GM19468 (cell line): Measurements from ENCODE around the gene SHISA8.
"Not testable (repeated sequence)": the region's sequence is repeated elsewhere in the genome, so short reads cannot be mapped to it uniquely, and the experiment has no call there.

Source experiments
- ATAC-seq: cut with Tn5 transposase; IDR thresholded peaks from one replicate; pipeline ENCODE4 v1.9.1; 2021; ENCODE audit warnings: mild to moderate bottlenecking, moderate library complexity, moderate number of reproducible peaks; ENCODE audit not compliant: unreplicated experiment; ENCODE audit errors: extremely low read depth

The SHISA8 gene

DNA sequence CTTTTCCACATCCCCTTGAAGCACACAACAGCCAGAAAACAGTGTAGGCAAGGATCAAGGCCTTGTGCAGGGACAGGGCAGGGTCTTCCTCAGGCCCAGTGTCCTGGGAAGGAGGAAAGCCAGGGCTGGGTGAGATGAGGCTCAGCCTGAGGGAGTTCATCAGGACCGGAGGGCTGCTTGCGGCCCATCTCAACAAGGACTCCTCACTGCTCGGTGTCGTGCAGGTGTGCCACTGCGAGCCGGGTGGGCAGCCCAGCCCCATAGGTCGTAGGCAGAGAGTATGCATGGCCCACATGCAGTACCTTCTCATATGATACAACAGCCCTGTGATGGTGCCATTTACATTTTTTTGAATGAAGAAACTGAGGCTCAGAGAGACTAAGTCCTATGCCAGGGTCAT lies 12.9 kb downstream of the SHISA8 start:
- no peak for ATAC-seq

DNA sequence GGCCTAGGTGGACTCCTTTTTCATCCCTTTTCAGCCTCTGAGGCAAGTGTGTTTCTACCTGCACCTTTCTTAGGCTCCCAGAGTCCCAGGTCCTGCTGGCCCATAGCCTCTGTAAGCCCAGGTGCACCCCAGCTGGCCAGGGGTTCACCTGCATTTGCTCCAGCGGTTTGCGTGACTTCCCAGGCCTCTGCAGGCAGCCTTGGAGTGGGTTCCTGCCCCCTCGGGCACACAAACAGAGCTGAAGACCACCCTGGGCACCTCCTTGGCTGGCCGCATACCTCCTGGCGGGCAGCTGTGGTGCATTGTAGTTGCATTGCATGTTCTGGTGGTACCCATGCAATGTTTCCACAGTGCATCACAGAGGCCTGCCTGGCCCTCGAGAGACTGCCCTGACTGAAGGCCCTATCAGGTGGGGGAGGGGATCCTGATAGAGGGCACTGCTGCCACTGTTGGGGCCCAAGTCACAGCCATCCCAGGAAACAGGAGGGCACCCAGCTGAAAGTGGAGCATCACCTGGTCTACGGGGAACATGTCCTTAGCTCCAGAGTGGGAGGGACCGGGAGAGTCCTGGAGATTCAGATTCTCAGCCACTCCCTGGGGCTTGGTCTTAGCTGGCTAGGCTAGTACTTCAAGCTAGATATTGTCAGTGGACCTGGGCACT lies 14.1 kb downstream of the SHISA8 start:
- ATAC-seq, result no peak

- no peak for ATAC-seq
Measured at GRCh38 chr22:41899992-41900651, 14.8 kb downstream of the SHISA8 start.

DNA sequence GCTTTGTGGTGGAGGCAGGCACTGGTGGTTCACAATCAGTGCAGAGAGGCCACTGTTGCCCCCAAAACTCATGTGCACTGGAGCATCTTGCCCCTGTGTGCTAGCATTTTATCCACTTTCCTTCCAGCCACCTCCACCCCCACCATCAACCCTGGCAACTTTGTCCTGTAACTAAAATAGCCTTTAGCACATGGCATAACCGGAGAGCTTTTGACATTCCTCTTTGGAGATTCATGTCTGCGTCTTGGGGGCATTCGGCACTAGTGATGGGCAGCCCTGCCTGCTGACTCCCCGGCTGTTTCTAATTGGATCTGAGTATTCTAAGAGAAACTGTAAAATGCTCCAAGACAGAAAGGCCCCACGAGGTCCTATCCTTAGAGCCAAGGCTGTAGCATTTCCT lies 15.8 kb downstream of the SHISA8 start:
- no peak for ATAC-seq

- no peak for ATAC-seq
Measured at GRCh38 chr22:41898645-41899044, 16.2 kb downstream of the SHISA8 start.

- ATAC-seq, result no peak
Measured at GRCh38 chr22:41893591-41894375, 21.1 kb downstream of the SHISA8 start.

- no peak for ATAC-seq
Measured at GRCh38 chr22:41892721-41893120, 22.2 kb downstream of the SHISA8 start.

DNA sequence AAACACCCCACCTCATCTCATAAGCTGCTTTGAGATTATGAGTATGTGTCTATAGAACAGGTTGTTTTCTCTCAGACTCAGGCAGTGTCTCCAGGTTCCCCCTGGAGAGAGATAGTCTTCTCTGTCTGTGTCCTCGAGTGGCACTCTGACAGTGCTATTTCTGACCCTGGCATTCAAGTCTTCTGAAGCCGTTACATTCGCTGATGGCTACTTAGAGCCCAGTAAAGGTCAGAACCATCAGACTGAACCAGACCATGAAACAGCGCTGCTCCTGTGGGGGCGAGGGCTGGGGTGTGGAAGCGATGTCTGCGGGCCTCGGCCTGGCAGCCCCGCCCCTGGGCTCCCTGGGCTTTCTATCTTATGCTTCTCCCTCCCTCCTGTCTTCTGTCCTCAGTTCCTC lies 23.5 kb downstream of the SHISA8 start:
- no peak for ATAC-seq

- no peak for ATAC-seq
Measured at GRCh38 chr22:41888627-41889200, 26.2 kb downstream of the SHISA8 start.

GRCh38 chr22:41885516-41885915 lies 29.4 kb downstream of the SHISA8 start:
- ATAC-seq, result no peak

- no peak for ATAC-seq
Measured at GRCh38 chr22:41885116-41885515, 29.8 kb downstream of the SHISA8 start.

- no peak for ATAC-seq
Measured at GRCh38 chr22:41883400-41883799, 31.5 kb downstream of the SHISA8 start.

- no peak for ATAC-seq
Measured at GRCh38 chr22:41880653-41881052, 34.2 kb downstream of the SHISA8 start.

GRCh38 chr22:41876675-41877074 lies 38.2 kb downstream of the SHISA8 start:
- no peak for ATAC-seq

- no peak for ATAC-seq
Measured at GRCh38 chr22:41876275-41876674, 38.6 kb downstream of the SHISA8 start.

DNA sequence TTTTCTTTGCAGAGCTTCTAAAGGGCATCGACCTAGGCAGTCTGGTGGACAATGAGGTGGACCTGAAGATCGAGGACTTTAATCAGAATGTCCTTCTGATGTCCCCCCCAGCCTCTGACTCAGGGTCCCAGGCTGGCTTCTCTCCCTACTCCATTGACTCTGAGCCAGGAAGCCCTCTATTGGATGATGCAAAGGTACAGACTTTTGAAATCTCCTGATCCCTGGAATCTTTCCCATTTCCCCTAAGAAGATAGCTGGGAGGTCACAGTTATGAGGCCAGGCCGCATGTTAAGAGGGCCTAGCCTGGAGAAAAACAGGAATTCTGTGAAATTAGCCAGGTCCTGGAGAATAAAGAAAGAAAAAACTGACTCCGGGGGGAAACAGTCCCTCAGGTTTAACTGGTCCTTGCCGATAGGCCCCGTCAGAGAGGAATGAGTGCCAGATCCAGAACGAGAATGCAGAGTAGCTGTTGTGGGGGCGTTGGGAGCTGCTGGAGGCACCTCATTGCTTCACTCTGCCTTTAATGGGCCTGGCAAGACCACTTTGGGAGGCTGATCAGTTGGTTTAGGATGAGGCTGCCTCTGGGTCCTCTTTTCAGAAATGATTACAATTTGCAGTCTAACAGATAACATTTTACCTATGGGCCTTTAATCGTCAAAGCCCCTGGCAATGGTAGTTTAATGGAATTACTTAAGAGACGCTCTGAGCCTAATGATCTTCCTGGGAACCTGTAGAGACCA lies 39.2 kb downstream of the SHISA8 start:
- ATAC-seq, result no peak

DNA sequence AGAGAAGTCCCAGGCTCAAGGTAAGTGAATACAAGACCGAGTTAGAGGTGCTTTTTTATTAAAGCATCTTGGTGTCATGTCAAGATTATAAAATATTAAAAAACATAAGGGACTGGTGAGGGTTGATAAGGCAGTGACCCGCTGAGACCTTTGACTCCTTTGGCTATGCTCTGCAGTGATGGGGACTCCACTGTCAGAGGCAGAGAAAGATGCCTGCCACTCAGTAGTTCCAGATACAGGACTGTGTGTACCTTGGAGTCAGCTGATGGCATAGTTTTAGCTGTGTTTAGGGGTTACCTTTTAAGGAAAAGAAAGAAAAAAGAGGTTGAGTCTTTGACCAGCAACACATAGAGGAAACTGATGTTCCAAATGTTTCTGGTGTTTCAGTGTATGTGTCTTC lies 40.8 kb downstream of the SHISA8 start:
- no peak for ATAC-seq

DNA sequence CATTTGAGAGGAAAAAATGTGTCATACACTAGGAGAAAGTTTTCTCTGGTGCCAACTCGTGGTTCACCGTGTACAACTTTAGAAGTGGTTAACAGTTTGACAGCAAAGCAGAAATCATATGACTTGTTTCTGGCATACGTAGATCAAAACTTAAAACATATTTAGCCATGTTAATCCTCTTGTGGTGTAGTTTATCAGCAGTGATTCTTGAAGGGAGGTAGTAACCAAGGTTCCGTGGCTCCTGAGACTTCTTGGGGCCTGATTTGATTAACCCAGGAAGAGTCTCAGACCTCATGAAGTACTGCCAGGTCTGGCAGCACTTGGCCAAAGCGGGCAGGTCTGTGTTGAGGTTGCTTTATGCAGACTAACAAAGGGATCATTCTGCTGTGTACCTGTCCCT lies 41.5 kb downstream of the SHISA8 start:
- ATAC-seq, result no peak

GRCh38 chr22:41870786-41871185 lies 44.1 kb downstream of the SHISA8 start:
- no peak for ATAC-seq

DNA sequence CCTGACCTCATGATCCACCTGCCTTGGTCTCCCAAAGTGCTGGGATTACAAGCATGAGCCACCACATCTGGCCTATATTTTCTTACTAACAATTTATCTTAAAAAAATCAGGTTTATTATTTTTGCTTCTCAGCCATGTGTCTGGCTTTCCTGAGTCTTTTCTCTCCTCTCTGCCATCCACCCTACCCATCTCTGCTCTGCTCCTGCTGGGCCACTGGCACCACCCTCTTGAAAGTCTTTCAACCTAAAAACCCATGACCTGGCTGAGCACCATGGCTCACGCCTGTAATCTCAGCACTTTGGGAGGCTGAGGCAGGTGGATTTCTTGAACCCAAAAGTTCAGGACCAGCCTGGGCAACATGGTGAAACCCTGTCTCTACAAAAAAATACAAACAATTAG lies 44.8 kb downstream of the SHISA8 start:
- ATAC-seq, result not testable (repeated sequence)
